ENCODE data around the gene EEF2. TPM values are rescaled to one million over a fixed set of nuclear protein-coding genes. Genes with fewer than 3 reads are reported as not detected.
"Not testable (repeated sequence)": the region's sequence is repeated elsewhere in the genome, so short reads cannot be mapped to it uniquely, and the experiment has no call there.

The EEF2 gene
- total RNA-seq, 2 donors from 2014 or later, result 1,815 to 2,062 TPM

DNA sequence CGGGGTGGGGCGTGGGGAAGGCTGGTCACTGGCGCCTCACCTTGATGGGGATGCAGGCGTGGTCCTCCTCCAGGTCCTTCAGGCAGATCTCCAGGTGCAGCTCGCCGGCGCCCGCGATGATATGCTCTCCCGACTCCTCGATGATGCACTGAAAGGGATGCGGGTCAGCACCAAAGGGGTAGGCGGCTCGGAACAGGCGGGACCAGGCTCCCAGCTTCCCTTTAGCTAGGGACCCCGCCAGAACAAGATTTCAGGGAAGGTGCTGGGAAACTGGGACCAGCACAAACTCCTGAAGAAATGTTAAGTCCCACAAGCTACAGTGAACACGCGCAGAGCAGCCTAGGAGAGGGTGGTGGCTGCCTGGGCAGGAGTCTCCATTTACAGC, 6.0 kb downstream of the EEF2 start:
- intact Hi-C loops (cut with DNase I), result no loop called here
- DNase-seq (no peak), ATAC-seq (no peak)

DNA sequence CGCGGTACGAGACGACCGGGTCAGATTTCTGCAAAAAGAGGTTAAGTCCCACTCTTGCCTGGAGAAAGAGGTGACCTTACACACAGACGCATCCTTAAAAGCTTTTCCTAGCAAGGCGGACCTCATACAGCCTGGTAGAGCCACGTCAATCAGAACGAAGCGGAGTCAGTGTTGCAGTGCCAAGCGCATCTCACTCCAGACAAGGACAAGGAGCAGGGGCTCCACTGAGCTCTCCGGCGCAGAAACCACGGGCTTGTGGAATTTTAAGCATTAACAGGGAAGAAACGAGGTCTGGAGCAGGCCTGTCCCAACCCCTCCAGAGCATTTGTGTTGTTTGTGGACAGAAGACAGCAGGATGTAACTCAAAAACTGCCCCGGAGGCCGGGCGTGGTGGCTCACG, 7.1 kb downstream of the EEF2 start:
- DNase-seq (no peak), ATAC-seq (no peak)
- intact Hi-C loops (cut with DNase I), result no loop called here

DNA sequence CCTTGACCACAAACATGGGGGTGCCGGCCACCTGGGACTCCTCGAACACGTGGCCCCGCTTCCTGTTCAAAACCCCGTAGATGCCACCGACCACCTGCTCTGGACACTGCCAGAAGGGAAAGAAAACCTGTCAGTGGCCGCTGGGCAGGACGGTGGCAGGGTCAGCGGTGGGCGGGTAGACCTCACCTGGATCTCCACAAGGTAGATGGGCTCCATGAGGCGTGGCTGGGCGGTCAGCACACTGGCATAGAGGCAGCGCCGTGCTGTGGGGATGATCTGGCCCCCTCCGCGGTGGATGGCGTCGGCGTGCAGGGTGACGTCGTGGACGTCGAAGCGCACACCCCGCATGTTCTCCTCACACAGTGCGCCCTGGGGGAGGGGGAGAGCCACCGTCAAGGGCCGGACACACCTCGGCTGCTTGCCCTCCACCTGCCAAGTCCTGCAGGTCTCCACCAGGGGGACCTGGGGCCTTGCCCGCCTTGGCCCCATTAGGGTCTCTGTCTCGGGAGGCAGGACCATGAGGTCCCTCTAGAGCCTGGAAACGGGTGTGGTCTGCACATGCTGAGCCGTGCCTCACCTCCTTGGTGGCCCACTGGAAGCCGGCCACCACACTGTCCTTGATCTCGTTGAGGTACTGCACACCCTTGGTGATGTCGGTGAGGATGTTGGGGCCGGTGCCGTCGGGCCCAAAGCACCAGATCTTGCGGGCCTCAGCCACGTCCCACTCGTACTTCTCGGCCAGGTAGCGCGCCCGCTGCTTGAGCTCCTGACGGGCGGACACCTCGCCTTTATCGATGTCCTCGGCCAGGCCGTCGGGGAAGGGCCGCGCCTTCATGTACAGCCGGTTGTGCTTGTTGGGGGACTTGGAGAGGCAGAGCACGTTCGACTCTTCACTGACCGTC, 7.8 kb downstream of the EEF2 start:
- ATAC-seq (peak in 1 of 2 donors; percentile 3), DNase-seq (no peak)
- intact Hi-C loops (cut with DNase I), result no loop called here

DNA sequence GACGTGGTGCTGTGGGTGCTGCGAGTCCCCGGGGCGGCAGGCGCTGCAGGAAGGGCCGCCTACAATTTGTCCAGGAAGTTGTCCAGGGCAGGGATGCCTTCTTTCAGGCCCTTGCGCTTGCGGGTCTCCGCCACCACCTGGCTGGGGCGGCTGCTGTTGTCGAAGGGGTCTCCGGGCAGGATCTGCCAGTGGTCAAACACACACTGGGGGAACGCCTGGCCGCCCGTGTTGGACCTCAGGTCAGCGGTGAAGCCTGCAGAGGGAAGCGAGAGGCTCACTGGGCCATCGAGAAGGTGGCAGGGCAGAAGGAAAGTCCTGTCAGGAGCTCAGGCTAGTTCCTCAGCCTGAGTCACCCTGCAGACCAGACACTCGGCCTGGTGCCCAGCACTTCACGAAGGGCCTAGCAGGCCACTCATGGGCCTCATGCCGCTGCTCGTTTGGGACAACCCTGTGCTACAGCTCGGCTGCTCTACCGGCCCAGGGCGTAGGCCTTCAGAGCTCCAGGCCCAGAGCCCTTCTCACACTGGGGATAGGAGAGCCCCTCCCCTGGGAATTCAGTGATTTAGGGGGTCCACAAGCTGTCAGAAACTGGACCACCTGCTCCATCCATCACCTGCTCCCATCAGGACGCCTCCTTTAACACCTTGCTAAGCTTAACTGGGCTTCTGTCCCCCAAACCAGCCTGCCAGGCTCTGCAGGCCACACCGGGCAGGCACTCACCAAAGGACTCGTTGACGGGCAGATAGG, 8.6 kb downstream of the EEF2 start:
- intact Hi-C loops (cut with DNase I), result no loop called here
- ATAC-seq (peak in 1 of 2 donors; percentile 7), DNase-seq (no peak)

DNA sequence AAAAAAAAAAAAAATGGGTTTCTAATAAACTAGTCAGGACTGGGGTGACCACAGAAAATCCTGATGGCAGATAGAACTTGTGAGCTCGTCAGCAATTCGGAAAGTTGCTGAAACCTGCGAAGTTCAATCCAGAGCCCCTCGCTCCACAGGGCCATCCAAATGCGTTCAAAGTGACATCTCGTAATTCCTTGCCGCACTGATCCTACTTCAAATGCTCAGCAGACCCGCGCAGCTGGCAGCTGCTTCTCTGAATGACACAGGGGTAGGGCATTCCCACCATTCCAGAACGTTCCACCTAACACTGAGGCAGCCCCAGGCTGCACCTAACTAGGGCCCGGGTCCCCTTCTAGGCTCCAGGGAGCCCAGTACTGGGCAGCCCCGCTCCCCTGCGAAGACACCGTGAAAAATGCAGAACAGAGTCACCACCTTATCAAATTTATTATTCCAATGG, 9.6 kb downstream of the EEF2 start:
- ATAC-seq (no peak), DNase-seq (no peak)
- intact Hi-C loops (cut with DNase I), result no loop called here

DNA sequence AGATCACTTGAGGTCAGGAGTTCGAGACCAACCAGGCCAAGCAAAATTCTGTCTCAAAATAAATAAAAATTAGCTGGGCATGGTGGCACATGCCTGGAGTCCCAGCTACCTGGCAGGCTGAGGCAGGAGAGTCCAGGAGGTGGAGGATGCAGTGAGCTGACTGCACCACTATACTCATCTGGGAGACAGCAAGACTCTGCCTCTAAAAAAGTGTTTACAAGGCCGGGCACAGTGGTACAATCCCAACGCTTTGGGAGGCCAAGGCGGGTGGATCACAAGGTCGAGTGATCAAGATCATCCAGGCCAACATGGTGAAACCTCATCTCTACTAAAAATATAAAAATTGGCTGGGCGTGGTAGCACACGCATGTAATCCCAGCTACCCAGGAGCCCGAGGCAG, 10.1 kb downstream of the EEF2 start:
- intact Hi-C loops (cut with DNase I), result no loop called here
- ATAC-seq (no peak), DNase-seq (no peak)

DNA sequence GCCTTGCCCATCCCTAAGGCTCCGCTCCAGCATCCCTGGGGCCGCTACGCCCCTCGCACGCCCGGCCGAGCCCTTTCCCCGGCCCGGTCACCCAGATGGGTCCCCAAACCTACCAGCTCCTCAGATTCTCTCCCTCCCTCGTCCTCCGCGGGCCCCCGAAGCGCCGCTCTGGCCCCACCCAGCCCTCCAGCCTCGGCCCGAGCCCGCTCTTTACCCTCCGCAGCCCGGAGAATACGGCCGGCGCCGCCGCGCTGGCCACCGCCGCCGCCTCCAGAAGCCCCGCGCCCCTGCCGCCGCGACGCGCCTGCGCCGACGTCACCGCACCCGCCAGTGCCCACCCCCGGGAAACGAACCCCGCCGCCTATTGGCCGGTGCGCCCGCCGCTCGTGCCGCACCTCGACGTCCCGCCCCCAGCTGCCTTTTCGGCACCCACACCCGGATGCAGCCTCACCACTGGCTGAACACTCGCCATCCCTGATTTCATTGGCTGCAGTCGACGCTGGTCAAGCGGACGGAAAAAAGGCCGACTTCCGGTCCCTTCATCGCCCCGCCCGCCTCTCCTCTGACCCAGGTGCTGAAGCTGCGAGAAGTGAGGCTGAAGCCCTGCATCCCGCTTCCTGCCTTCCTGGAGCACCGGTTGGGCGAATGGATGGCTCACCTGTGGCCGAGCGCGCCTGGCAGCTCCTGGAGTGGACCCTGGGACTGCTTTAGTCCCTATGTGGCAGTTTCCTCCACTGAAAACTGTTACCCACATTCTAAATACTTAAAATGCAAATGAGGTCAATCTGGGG, 14.3 kb downstream of the EEF2 start, which contains the start of gene DAPK3:
Gene DAPK3 (minus strand): TSS at position 292 of the 791 bp plus-strand sequence. CDS start 1,364 bp downstream, outside the sequence.
- ATAC-seq, result peak; percentile 86 to 90

DNA sequence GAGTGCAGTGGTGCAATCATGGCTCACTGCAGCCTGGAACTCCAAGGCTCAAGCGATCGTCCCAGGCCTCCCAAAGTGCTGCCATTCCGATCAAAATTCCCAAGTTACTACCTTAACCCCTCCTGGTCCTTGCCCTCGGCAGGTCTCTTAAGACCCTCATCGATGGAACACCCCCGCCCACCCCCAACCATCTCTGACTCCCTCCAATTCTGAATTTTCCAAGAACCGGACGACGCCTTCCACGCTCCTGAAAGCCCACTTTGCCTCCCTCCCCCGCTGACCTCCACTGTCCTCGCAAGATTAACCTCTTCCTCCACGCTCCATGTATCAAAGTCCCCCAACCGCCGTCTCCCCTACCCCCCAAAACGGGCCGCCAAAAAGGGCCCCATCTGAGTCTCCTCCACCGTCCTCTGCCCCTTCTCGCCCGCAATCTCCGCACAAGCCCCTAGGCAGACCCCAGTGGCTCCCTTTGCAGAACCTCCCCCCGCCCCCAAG, 14.9 kb downstream of the EEF2 start:
- intact Hi-C loops (cut with DNase I), result loop anchor here in 1 of 2 donors (2.0 kb wide), 1 partner anchor 14 kb away; the partner anchor contains the start of gene EEF2

More for the DNA sequence above, 14.3 kb downstream of the EEF2 start, which contains the start of gene DAPK3:
- peak; percentile 97 for DNase-seq
- intact Hi-C loops (cut with DNase I), result loop anchor here in 1 of 2 donors (2.0 kb wide), 1 partner anchor 14 kb away; the partner anchor contains the start of gene EEF2

DNA sequence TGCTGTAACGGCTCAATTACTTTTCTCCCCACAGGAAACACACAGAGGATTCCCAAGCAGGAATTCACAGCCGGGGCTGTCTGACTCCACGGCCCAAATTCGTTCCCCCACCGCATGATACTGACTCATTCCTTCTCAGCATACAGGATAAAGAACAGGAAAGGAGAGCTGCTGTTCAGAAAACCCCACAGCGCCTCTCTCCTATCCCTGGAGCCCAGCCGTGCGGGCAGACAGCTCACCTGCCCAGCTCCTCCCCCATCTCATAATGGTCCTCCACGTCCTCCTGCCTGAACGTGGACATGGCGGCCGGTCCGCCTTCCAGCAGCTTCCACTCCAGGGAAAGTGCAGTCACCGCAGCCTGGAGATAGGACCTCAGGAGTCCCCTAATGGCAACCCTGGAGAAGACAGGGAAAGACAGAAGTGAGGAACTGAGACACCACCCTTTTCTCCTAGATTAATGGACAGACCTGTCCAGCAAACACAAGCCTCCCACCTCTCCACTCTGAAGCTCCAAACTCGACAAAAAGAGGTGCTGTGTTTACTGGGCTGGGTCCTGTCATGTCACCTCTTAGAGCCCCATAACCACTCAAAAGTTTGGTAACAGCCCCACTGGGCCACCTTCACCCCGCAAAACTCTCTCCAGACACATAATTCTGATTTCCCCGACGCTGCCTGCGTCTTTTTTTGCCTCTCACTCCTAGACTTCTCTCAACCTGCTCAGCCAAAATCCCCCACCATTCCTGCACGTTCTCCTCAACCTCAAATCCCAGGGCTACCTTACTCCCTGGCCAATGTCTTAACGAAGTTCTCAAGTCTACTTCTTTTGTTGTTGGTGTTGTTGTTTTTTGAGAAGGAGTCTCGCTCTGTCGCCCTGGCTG, 15.6 kb downstream of the EEF2 start:
- ATAC-seq, result peak in 1 of 2 donors; percentile 22
- DNase-seq, result no peak
- intact Hi-C loops (cut with DNase I), result loop anchor here in 1 of 2 donors (2.0 to 10.0 kb wide), 2 partner anchors 15 to 205 kb away; partner anchors contain the start of genes APBA3, EEF2 and MRPL54

More for the DNA sequence above, 14.9 kb downstream of the EEF2 start:
- ATAC-seq (peak in 1 of 2 donors; percentile 0), DNase-seq (no peak)

DNA sequence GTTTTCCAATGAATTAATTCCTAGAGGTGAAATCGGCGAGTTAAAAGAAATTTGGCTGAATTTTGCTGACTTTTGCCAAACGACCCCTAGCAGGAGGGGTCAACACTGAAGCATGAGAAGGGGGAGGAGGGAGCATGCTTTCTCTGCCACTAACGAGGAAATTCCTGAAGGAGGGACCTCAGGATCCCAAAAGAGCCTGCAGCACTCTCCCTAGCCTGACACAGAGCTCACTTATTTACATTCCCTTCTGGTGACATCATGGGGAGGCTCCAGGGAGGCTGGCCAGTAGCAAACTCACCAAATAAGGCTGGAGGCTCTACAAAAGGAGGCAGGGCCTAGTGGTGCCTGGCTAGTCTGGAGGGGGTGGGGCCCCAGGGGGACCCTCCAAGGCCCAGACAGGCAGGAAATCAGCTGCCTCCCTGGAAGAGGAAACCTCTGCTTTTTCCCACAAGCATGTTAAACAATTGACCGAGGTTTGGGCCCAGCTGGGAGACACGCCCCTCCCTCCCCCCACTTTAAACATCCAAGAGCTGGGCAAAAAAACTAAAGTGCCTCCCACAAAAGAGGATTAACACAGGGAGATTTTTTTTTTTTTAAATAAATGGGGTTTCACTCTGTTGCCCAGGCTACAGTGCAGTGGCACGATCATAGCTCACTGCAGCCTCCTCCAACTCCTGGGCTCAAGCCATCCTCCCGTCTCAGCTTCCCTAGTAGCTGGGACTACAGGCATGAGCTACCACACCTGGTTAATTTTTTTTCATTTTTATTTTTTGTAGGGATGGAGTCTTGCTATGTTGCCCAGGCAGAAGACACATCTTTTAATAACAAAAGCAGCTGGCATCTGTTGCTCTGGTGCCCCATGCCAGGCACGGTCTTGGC, 16.5 kb downstream of the EEF2 start:
- ATAC-seq, result peak; percentile 77 to 81
- intact Hi-C loops (cut with DNase I), result loop anchor here in 1 of 2 donors (10.0 kb wide), 1 partner anchor 204 kb away; the partner anchor contains the start of genes APBA3 and MRPL54
- DNase-seq, result peak; percentile 92

DNA sequence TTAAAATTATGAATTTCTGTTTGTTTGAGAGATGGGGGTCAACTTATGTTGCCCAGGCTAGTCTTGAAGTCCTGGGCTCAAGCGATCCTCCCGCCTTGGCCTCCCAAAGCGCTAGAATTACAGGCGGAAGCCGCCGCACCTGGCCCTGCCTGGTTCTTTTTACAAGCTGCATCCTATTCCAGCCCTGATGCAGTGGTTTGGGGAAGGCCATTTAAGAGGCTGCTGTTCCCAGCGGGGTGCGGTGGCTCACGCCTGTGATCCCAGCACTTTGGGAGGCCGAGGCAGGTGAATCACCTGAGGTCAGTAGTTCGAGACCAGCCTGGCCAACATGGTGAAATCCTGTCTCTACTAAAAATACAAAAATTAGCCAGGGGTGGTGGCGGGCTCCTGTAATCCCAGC, 17.3 kb downstream of the EEF2 start:
- intact Hi-C loops (cut with DNase I), result loop anchor here in 1 of 2 donors (10.0 kb wide), 1 partner anchor 203 kb away; the partner anchor contains the start of genes APBA3 and MRPL54
- DNase-seq, result not testable (repeated sequence)

DNA sequence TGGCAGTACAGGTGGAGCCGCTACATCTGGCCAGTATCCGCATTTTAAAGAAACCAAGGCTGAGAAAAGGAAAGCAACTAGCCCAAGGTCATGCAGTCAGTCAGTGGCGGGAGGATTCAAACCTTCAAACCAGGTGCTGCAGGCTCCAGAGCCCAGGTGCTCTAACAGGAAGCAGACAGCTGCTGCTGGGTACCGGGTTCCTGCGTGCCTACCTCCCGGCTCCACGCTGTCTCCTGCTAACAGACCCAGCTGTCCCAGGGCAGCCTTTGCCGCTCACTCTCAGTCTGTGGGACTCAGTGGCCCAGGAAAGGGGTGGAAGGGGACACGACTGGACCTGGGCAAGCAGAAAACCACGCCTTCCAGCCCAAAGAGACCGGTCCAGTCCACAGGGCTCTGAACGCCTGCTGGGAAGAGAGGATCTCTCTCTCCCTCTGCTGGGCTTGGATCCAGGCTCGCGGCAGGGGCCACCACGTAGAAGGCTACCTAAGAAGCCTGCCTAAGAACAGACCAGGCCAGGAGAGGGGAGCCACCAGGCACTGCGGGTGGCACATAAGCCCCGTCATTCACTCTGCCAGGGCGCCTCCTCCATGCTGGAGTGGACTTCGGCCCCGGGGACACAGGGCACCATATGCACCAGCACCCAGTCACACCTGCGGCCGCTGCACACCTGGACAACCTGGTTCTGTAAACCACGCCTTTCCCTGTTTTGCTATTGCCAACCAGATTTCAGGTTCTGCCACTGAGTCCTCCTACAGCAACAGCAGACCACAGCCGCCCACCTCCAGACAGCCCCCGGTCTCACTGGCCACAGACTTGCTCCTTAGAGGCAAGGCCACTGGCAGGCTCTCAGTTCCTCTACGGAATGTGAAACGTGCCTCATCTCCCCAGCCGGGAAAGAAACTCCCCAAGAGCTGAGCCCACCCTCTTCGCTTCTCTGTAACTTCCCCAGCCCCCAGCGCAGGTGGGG, 18.9 kb downstream of the EEF2 start:
- no peak for DNase-seq
- intact Hi-C loops (cut with DNase I), result loop anchor here in 1 of 2 donors (10.0 kb wide), 1 partner anchor 202 kb away; the partner anchor contains the start of genes APBA3 and MRPL54
- no peak for ATAC-seq

More for the DNA sequence above, 17.3 kb downstream of the EEF2 start:
- not testable (repeated sequence) for ATAC-seq

DNA sequence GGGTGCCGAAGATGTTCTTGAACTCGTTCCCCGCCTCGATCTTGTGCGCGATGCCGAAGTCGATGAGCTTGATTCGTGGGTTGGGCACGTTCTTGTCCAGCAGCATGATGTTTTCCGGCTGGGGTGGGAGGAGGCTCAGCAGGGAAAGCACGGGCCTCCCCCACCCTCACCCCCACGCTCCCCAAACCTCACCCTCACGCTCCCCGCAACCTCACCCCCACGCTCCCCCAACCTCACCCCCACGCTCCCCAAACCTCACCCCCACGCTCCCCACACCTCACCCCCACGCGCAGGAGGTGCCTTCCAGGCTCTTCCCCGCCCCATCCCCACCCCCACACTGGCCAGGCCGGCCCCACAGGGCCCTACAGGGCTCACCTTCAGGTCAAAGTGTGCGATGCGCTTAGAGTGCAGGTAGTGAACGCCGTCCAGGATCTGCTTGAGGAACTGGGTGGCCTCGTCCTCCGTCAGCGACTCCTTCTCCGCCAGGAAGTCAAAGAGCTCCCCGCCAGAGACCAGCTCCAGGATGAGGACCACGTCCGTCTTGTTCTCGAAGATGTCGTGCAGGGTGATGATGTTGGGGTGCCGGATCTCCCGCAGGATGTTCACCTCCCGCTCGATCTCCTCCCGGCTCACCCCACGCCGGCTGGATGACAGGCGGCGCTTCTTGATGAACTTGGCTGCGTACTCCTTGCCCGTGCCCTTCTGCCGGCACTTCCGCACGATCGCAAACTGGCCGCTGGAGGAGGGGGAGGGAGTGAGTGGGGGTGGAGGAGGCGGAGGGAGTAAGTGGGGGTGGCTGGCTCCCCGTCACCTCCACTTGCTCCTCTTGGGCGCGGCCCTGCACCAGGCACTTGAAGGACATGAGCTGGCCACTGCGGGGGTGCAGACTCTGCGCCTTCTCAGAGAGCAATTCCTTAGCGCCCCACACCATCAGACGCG, 20.7 kb downstream of the EEF2 start:
- ATAC-seq (peak; percentile 2 to 4), DNase-seq (no peak)
- intact Hi-C loops (cut with DNase I), result loop anchor here in 1 of 2 donors (10.0 kb wide), 1 partner anchor 200 kb away; the partner anchor contains the start of genes APBA3 and MRPL54

All from left cardiac atrium (tissue), 4 donors.